HEK293 (cell line): ENCODE data around the gene ETV3.

Experiments used
- CTCF ChIA-PET: fragments of 350-600 bp; formaldehyde crosslinking; extraction: SDS; loops from one replicate; lab custom pipeline; 2021; ENCODE audit warnings: antibody characterized with exemption; lab: Yijun Ruan, JAX
- POLR2A ChIA-PET: fragments of 300-600 bp; formaldehyde crosslinking; extraction: SDS; loops from one replicate; lab custom pipeline; 2020; ENCODE audit warnings: antibody characterized with exemption, inconsistent platforms; lab: Yijun Ruan, JAX
- H3K27ac ChIP-seq: fragments of 200-500 bp; sonication (Bioruptor generic); 2 replicates; pipeline ENCODE4 v1.5.1; 2014; ENCODE audit warnings: low read depth, low read length, control low read depth, inconsistent platforms; ENCODE audit errors: extremely low read depth
- H3K36me3 ChIP-seq, 2 experiments: fragments of 200-500 bp in 1 of 2; sonication (Bioruptor generic) in 1 of 2; 1 replicate in 1 of 2; 2 replicates in 1 of 2; pipeline ENCODE4 v1.5.1; 2014 to 2017; ENCODE audit warnings: inconsistent platforms in 2 of 2, low read length in 2 of 2; ENCODE audit not compliant: control insufficient read depth in 2 of 2, insufficient read depth in 1 of 2
- H3K4me1 ChIP-seq: fragments of 200-500 bp; sonication (Bioruptor generic); 2 replicates; pipeline ENCODE4 v1.5.1; 2014; ENCODE audit warnings: mild to moderate bottlenecking, low read length, inconsistent platforms; ENCODE audit not compliant: control insufficient read depth, insufficient read depth
- H3K4me3 ChIP-seq: 2 replicates; pipeline ENCODE4 v1.5.1; 2011; ENCODE audit warnings: low read depth, mild to moderate bottlenecking, control low read depth, low read length, moderate library complexity
- H3K9me3 ChIP-seq: fragments of 200-500 bp; sonication (Bioruptor generic); 2 replicates; pipeline ENCODE4 v1.5.1; 2014; ENCODE audit warnings: low read depth, low read length, inconsistent platforms; ENCODE audit not compliant: control insufficient read depth, insufficient read depth
- HIC1 ChIP-seq: fragments of 450-650 bp; formaldehyde crosslinking; IDR thresholded peaks from 2 replicates; pipeline ENCODE4 v1.5.1; 2016; ENCODE audit warnings: missing biosample characterization, missing genetic modification characterization
- HOXC10 ChIP-seq: sonication (generic); formaldehyde crosslinking; IDR thresholded peaks from 2 replicates; pipeline ENCODE4 v1.8.1; 2023; ENCODE audit warnings: mild to moderate bottlenecking, missing genetic modification reagents
- IKZF3 ChIP-seq: fragments of 450-650 bp; IDR thresholded peaks from 2 replicates; pipeline ENCODE4 v1.5.0; 2018; ENCODE audit warnings: missing biosample characterization, mild to moderate bottlenecking, missing genetic modification characterization, moderate library complexity
- KLF1 ChIP-seq: fragments of 450-650 bp; formaldehyde crosslinking; IDR thresholded peaks from 2 replicates; pipeline ENCODE4 v1.5.1; 2016; ENCODE audit warnings: missing biosample characterization, missing genetic modification characterization
- MYNN ChIP-seq: fragments of 450-650 bp; formaldehyde crosslinking; IDR thresholded peaks from 2 replicates; pipeline ENCODE4 v1.5.1; 2016; ENCODE audit warnings: missing biosample characterization, missing genetic modification characterization, borderline replicate concordance
- MZF1 ChIP-seq: fragments of 450-650 bp; formaldehyde crosslinking; IDR thresholded peaks from 2 replicates; pipeline ENCODE4 v1.5.1; 2017; ENCODE audit warnings: missing biosample characterization, missing genetic modification characterization, borderline replicate concordance
- PRDM4 ChIP-seq: fragments of 450-650 bp; formaldehyde crosslinking; IDR thresholded peaks from 2 replicates; pipeline ENCODE4 v1.5.1; 2017; ENCODE audit warnings: missing biosample characterization, missing genetic modification characterization
- PRDM6 ChIP-seq: fragments of 450-650 bp; formaldehyde crosslinking; IDR thresholded peaks from 2 replicates; pipeline ENCODE4 v1.5.1; 2017; ENCODE audit warnings: missing biosample characterization, missing genetic modification characterization
- SALL2 ChIP-seq: fragments of 450-650 bp; formaldehyde crosslinking; IDR thresholded peaks from 2 replicates; pipeline ENCODE4 v1.5.0; 2017; ENCODE audit warnings: missing biosample characterization, mild to moderate bottlenecking, missing genetic modification characterization, borderline replicate concordance
- TCF7L2 ChIP-seq: IDR thresholded peaks from 2 replicates; pipeline ENCODE4 v1.6.1; 2011; ENCODE audit warnings: low read depth, mild to moderate bottlenecking, inconsistent platforms, low read length, moderate library complexity, borderline replicate concordance
- ZBTB26 ChIP-seq: fragments of 450-650 bp; formaldehyde crosslinking; optimal IDR thresholded peaks from 2 replicates; pipeline ENCODE3; 2016; ENCODE audit warnings: missing biosample characterization, mild to moderate bottlenecking, missing genetic modification characterization
- ZNF10 ChIP-seq: fragments of 450-650 bp; formaldehyde crosslinking; IDR thresholded peaks from 2 replicates; pipeline ENCODE4 v1.5.1; 2017; ENCODE audit warnings: missing biosample characterization, missing genetic modification characterization
- ZNF175 ChIP-seq: fragments of 450-650 bp; formaldehyde crosslinking; IDR thresholded peaks from 2 replicates; pipeline ENCODE4 v1.5.1; 2016; ENCODE audit warnings: missing biosample characterization, missing genetic modification characterization
- ZNF221 ChIP-seq: fragments of 450-650 bp; formaldehyde crosslinking; IDR thresholded peaks from 2 replicates; pipeline ENCODE4 v1.5.1; 2017; ENCODE audit warnings: missing biosample characterization, missing genetic modification characterization, borderline replicate concordance
- ZNF239 ChIP-seq: fragments of 450-650 bp; formaldehyde crosslinking; IDR thresholded peaks from 2 replicates; pipeline ENCODE4 v1.5.1; 2016; ENCODE audit warnings: missing biosample characterization, missing genetic modification characterization
- ZNF530 ChIP-seq: fragments of 450-650 bp; formaldehyde crosslinking; IDR thresholded peaks from 2 replicates; pipeline ENCODE4 v1.5.1; 2016; ENCODE audit warnings: low read depth, missing biosample characterization, missing genetic modification characterization
- ZNF548 ChIP-seq: fragments of 450-650 bp; formaldehyde crosslinking; IDR thresholded peaks from 2 replicates; pipeline ENCODE4 v1.5.1; 2016; ENCODE audit warnings: missing biosample characterization, missing genetic modification characterization
- ZNF555 ChIP-seq: fragments of 450-650 bp; formaldehyde crosslinking; conservative IDR thresholded peaks from 2 replicates; pipeline ENCODE4 v1.5.1; 2017; ENCODE audit warnings: missing biosample characterization, mild to moderate bottlenecking, missing genetic modification characterization, inconsistent platforms
- ZNF571 ChIP-seq: fragments of 450-650 bp; formaldehyde crosslinking; IDR thresholded peaks from 2 replicates; pipeline ENCODE4 v1.5.0; 2017; ENCODE audit warnings: missing biosample characterization, missing genetic modification characterization
- ZNF692 ChIP-seq: fragments of 450-650 bp; formaldehyde crosslinking; IDR thresholded peaks from 2 replicates; pipeline ENCODE4 v1.5.1; 2016; ENCODE audit warnings: missing biosample characterization, missing genetic modification characterization
- ZNF843 ChIP-seq: fragments of 450-650 bp; formaldehyde crosslinking; IDR thresholded peaks from 2 replicates; pipeline ENCODE4 v1.5.1; 2016; ENCODE audit warnings: missing biosample characterization, missing genetic modification characterization

Gene ETV3

DNA sequence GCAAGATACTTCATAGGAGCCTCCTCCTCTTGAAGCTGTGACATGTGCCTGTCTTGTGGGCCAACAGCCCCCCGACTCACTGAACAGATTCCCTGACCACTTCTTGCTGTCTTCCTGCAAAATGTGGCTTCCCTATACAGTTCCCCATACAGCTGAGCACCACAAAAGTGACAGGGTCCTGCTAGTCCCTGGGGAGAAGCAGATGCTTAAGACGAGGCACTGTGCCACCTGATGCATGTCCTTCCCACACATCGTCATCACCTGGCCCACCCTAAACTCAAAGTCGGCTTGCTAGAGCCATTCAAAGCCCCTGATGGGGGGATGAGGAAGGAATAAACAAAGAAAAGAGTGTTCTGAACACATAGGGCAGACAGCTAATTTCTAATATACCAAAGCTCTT is 29.2 kb upstream of the ETV3 start:
- H3K27ac ChIP-seq = no peak overlapping the region
- no peak overlapping the region for H3K4me3 ChIP-seq
- H3K9me3 ChIP-seq = no peaks in the 10 kb centered on the region
- POLR2A ChIA-PET = no interaction called here
- CTCF ChIA-PET = interaction anchor here (0.5 to 2.6 kb wide), 4 partner anchors 11 to 328 kb away, joined by 3 to 19 read pairs (median 4); no protein-coding TSS in a partner anchor
- no peaks in the 10 kb centered on the region for H3K36me3 ChIP-seq
- TF ChIP-seq ZNF692 (tag by site-specific recombination) = no peak
- no peak for TF ChIP-seq HOXC10 (CRISPR knock-in tag)
- no peak for TF ChIP-seq ZNF221 (tag by site-specific recombination)
- TF ChIP-seq, all 188 proteins: peak for 0
- no peaks in the 10 kb centered on the region for H3K4me1 ChIP-seq

- TF ChIP-seq ZNF555 (tag by site-specific recombination) (no peak), ZNF843 (tag by site-specific recombination) (no peak), TCF7L2 (no peak), ZNF175 (no peak), ZNF239 (no peak), ZNF10 (tag by site-specific recombination) (no peak), ZNF530 (tag by site-specific recombination) (no peak), ZNF571 (tag by site-specific recombination) (no peak), PRDM6 (tag by site-specific recombination) (no peak), ZNF548 (tag by site-specific recombination) (no peak), PRDM4 (no peak), MZF1 (tag by site-specific recombination) (no peak), IKZF3 (tag by site-specific recombination) (no peak), SALL2 (tag by site-specific recombination) (no peak), KLF1 (tag by site-specific recombination) (no peak), ZBTB26 (tag by site-specific recombination) (no peak), MYNN (tag by site-specific recombination) (no peak), HIC1 (tag by site-specific recombination) (no peak)
- TF ChIP-seq, all 188 proteins: peak for 0
- Histone ChIP-seq H3K27ac (no peak overlapping the region), H3K9me3 (no peaks in the 10 kb centered on the region), H3K4me3 (no peak overlapping the region), H3K4me1 (no peaks in the 10 kb centered on the region), H3K36me3 (no peaks in the 10 kb centered on the region)
- CTCF ChIA-PET = interaction anchor here (0.5 to 2.6 kb wide), 5 partner anchors 10 to 329 kb away, joined by 3 to 19 read pairs (median 5); no protein-coding TSS in a partner anchor
- POLR2A ChIA-PET = no interaction called here
Measured at GRCh38 chr1:157166590-157166989, 28.4 kb upstream of the ETV3 start.
